B cell (primary cell): ENCODE measurements around the gene PRKAG2. TPM values are rescaled to one million over a fixed set of nuclear protein-coding genes. Genes with fewer than 3 reads are reported as not detected.
"Not testable (repeated sequence)": the region's sequence is repeated elsewhere in the genome, so short reads cannot be mapped to it uniquely, and the experiment has no call there.

Source experiments
- ATAC-seq: fragments of 200-7000 bp; cut with Tn5 transposase; one replicate; pipeline ENCODE4 v1.10.0; 2021; ENCODE audit warnings: low read depth, mild to moderate bottlenecking, moderate number of reproducible peaks, moderate library complexity
- CTCF ChIA-PET: fragments of 350-600 bp; sonication (Branson Sonifier 250); formaldehyde crosslinking; loops from one replicate; lab custom pipeline; 2021; ENCODE audit warnings: antibody characterized with exemption, inconsistent platforms; lab: Charles Lee
- POLR2A ChIA-PET: fragments of 350-600 bp; sonication (Branson Sonifier 250); formaldehyde crosslinking; loops from one replicate; lab custom pipeline; 2021; ENCODE audit warnings: antibody characterized with exemption; lab: Charles Lee
- DNase-seq: peaks from one replicate; pipeline ENCODE4 v3.0.0; 2013
- H2AFZ ChIP-seq: 2 replicates; pipeline ENCODE4 v1.6.1; 2012; ENCODE audit warnings: mild to moderate bottlenecking, low read depth, low read length; ENCODE audit not compliant: insufficient read depth, poor library complexity, severe bottlenecking
- H3K27ac ChIP-seq, 2 donors: 1 replicate in 1 of 2; 2 replicates in 1 of 2; pipeline ENCODE4 v1.5.1; 2012 to 2013; ENCODE audit warnings: low read length in 2 of 2, mild to moderate bottlenecking in 2 of 2, moderate library complexity in 1 of 2
- H3K27me3 ChIP-seq, 4 experiments: fragments of 200-600 bp in 1 of 4; sonication (generic) in 1 of 4; replicated peaks in 1 of 4; 1 replicate in 2 of 4; 2 replicates in 2 of 4; pipeline versions ENCODE4 v1.6.1 to v1.7.0; 2013 to 2016; ENCODE audit warnings: low read length in 3 of 4, mild to moderate bottlenecking in 2 of 4, mixed read lengths in 1 of 4, moderate library complexity in 1 of 4; ENCODE audit not compliant: insufficient read depth in 4 of 4, control insufficient read depth in 3 of 4; ENCODE audit errors: control extremely low read depth in 1 of 4
- H3K36me3 ChIP-seq, 2 experiments: replicated peaks in 1 of 2; 1 replicate in 1 of 2; 2 replicates in 1 of 2; pipeline versions ENCODE4 v1.6.1 to v1.7.1; 2013; ENCODE audit warnings: low read length in 1 of 2; ENCODE audit not compliant: insufficient read depth in 2 of 2, control insufficient read depth in 1 of 2; ENCODE audit errors: control extremely low read depth in 1 of 2, extremely low read depth in 1 of 2
- H3K4me1 ChIP-seq, 2 donors: fragments of 200-600 bp in 1 of 2; sonication (generic) in 1 of 2; 1 replicate in 1 of 2; 2 replicates in 1 of 2; pipeline versions ENCODE4 v1.5.1 to v1.6.1; 2013 to 2017; ENCODE audit warnings: low read length in 2 of 2; ENCODE audit not compliant: control insufficient read depth in 2 of 2, insufficient read depth in 2 of 2
- H3K4me2 ChIP-seq: replicated peaks from 2 replicates; pipeline ENCODE3; 2012; ENCODE audit warnings: mild to moderate bottlenecking, low read depth, low read length; ENCODE audit not compliant: poor library complexity, severe bottlenecking
- H3K4me3 ChIP-seq, 5 experiments: fragments of 200-600 bp in 1 of 5; sonication (generic) in 1 of 5; 1 replicate in 3 of 5; 2 replicates in 2 of 5; pipeline versions ENCODE4 v1.5.1 to v1.7.0; 2011 to 2016; ENCODE audit warnings: low read length in 4 of 5, mild to moderate bottlenecking in 4 of 5, low read depth in 2 of 5, control low read depth in 1 of 5, moderate library complexity in 1 of 5; ENCODE audit not compliant: insufficient read depth in 1 of 5; ENCODE audit errors: control extremely low read depth in 1 of 5, extremely low read depth in 1 of 5
- H3K79me2 ChIP-seq: fragments of 200-600 bp; sonication (generic); one replicate; pipeline ENCODE4 v1.6.0; 2016; ENCODE audit warnings: low read length; ENCODE audit not compliant: control insufficient read depth, insufficient read depth
- H3K9ac ChIP-seq: fragments of 200-600 bp; sonication (generic); 2 replicates; pipeline ENCODE4 v1.6.1; 2017; ENCODE audit warnings: mild to moderate bottlenecking, low read length, moderate library complexity
- H3K9me3 ChIP-seq, 3 donors: one replicate each; pipeline versions ENCODE4 v1.6.1 to v1.7.1; 2013; ENCODE audit warnings: low read length in 2 of 3; ENCODE audit not compliant: control insufficient read depth in 2 of 3, insufficient read depth in 1 of 3; ENCODE audit errors: control extremely low read depth in 1 of 3
- H4K20me1 ChIP-seq: 2 replicates; pipeline ENCODE4 v1.6.0; 2012; ENCODE audit warnings: mild to moderate bottlenecking, low read length; ENCODE audit not compliant: insufficient read depth, control insufficient read depth, poor library complexity, severe bottlenecking
- H3K27ac Mint-ChIP-seq: one replicate; pipeline ENCODE4 v1.8.0; 2021; ENCODE audit warnings: mixed read lengths
- H3K27me3 Mint-ChIP-seq: one replicate; pipeline ENCODE4 v1.8.0; 2021; ENCODE audit warnings: mixed read lengths
- H3K4me1 Mint-ChIP-seq: one replicate; pipeline ENCODE4 v1.8.0; 2021; ENCODE audit warnings: mixed read lengths
- H3K4me3 Mint-ChIP-seq: one replicate; pipeline ENCODE4 v1.8.0; 2021; ENCODE audit warnings: mixed read lengths
- H3K9me3 Mint-ChIP-seq: one replicate; pipeline ENCODE4 v1.8.0; 2022; ENCODE audit warnings: mixed read lengths; ENCODE audit not compliant: insufficient read depth
- CTCF ChIP-seq: fragments of 200-600 bp; IDR thresholded peaks from one replicate; pipeline ENCODE4 v1.8.0; 2022; ENCODE audit warnings: antibody characterized with exemption, mild to moderate bottlenecking
- EZH2 ChIP-seq: IDR thresholded peaks from 2 replicates; pipeline ENCODE4 v1.6.1; 2012; ENCODE audit warnings: borderline replicate concordance, low read depth, mild to moderate bottlenecking, moderate library complexity, low read length; ENCODE audit not compliant: insufficient read depth, poor library complexity, severe bottlenecking
- WGBS: methylation state at CpG from one replicate; pipeline ENCODE4 v1.1.5; 2013; ENCODE audit warnings: missing lambda C conversion rate; ENCODE audit not compliant: insufficient coverage; 5-methylcytosine and 5-hydroxymethylcytosine counted together
- intact Hi-C: fragments of 100-400 bp; cut with micrococcal nuclease; formaldehyde crosslinking; loops from one replicate; pipeline ENCODE4 v1.10.0; 2022
- polyA plus RNA-seq: library from polyadenylated mRNA; depleted of rRNA; stranded (reverse); fragments of >200 nt; gene quantifications from 2 replicates; pipeline ENCODE4 v1.2.3, GENCODE V29; 2012
- total RNA-seq, 2 donors: library from RNA; stranded (reverse); fragments of 120-200 nt in 1 of 2; gene quantifications; 1 replicate in 1 of 2; 2 replicates in 1 of 2; pipeline versions ENCODE4 v1.2.3 to v1.2.4, GENCODE V29; 2013 to 2022

Gene PRKAG2
- total and polyA plus RNA-seq, 2 donors (not counting 1 experiment from before 2014, with no cell fraction given), result 22.1 to 56.3 TPM

- CTCF ChIA-PET, result interaction anchor here (0.8 to 3.5 kb wide), 12 partner anchors 13 to 244 kb away, joined by 3 to 30 read pairs (median 5); partner anchors contain the start of gene GALNT11
These were observed 695 bp downstream of the PRKAG2 start for GRCh38 chr7:151875942-151876898.

GRCh38 chr7:151874479-151874878 lies 2.4 kb downstream of the PRKAG2 start:
- H3K27me3 ChIP-seq, H3K9me3 Mint-ChIP-seq, H3K36me3 ChIP-seq, H3K9me3 ChIP-seq, H3K27me3 Mint-ChIP-seq, H3K27ac Mint-ChIP-seq, ATAC-seq, DNase-seq, H3K4me3 ChIP-seq, H3K9ac ChIP-seq, H2AFZ ChIP-seq, H3K27ac ChIP-seq: not testable (repeated sequence)
- Mint-ChIP-seq H3K4me1 (peaks cover 35% of the 10 kb centered on the region), H3K4me3 (peak overlapping the region; percentile 98)
- Histone ChIP-seq H4K20me1 (peaks cover 51% of the 10 kb centered on the region), H3K4me1 (peaks cover 10 to 16% of the 10 kb centered on the region in 2 donors), H3K79me2 (peaks cover 43% of the 10 kb centered on the region), H3K4me2 (peak overlapping the region; percentile 92)
- intact Hi-C loops, result loop anchor here (10.0 kb wide), 1 partner anchor 590 kb away; no protein-coding TSS in a partner anchor
- ChIA-PET POLR2A (interaction anchor here (3.0 kb wide), 1 partner anchor 36 kb away, joined by 22 read pairs; no protein-coding TSS in a partner anchor), CTCF (interaction anchor here (1.3 to 3.5 kb wide), 4 partner anchors 27 to 91 kb away, joined by 3 to 30 read pairs (median 6); no protein-coding TSS in a partner anchor)
- no CpG with 5 or more reads among the region's 4 CpGs for WGBS

More at GRCh38 chr7:151875942-151876898, 695 bp downstream of the PRKAG2 start:
- peak; percentile 41 for ATAC-seq
- H3K36me3 ChIP-seq, result no peaks in the 10 kb centered on the region
- H3K4me1 ChIP-seq, result peaks cover 10 to 16% of the 10 kb centered on the region in 2 donors
- POLR2A ChIA-PET, result interaction anchor here (0.7 to 3.0 kb wide), 8 partner anchors 24 to 800 kb away, joined by 3 to 22 read pairs (median 4); partner anchors contain the start of gene RHEB
- under 1% methylated on average over 81 of the region's 93 CpGs for WGBS
- H3K27me3 ChIP-seq, result no peaks in the 10 kb centered on the region
- Mint-ChIP-seq H3K27ac (peak overlapping the region; percentile 95), H3K4me3 (peak overlapping the region; percentile 98), H3K9me3 (no peaks in the 10 kb centered on the region), H3K4me1 (peaks cover 24% of the 10 kb centered on the region), H3K27me3 (no peaks in the 10 kb centered on the region)
- H4K20me1 ChIP-seq, result peaks cover 36% of the 10 kb centered on the region
- peak; percentile 83 for DNase-seq
- TF ChIP-seq EZH2, result no peak
- TF ChIP-seq CTCF, result no peak
- H3K27ac ChIP-seq, result peak overlapping the region; percentile 57 to 70
- peak overlapping the region; percentile 88 for H3K9ac ChIP-seq
- H3K4me3 ChIP-seq, result peak overlapping the region; percentile 65 to 100 (median 91)
- no peaks in the 10 kb centered on the region for H3K9me3 ChIP-seq
- intact Hi-C loops, result loop anchor here (1.0 to 10.0 kb wide), 7 partner anchors 25 to 589 kb away; partner anchors contain the start of genes GALNT11 and RHEB
- H3K4me2 ChIP-seq, result peak overlapping the region; percentile 92
- peaks cover 30% of the 10 kb centered on the region for H3K79me2 ChIP-seq
- H2AFZ ChIP-seq, result peak overlapping the region; percentile 88
